Left hindlimb (tissue), 1 donor: ENCODE data around the gene SDK1.

Source experiments
- DNase-seq: peaks from one replicate; pipeline ENCODE4 v3.0.0-alpha.2; 2018

SDK1 gene

DNA sequence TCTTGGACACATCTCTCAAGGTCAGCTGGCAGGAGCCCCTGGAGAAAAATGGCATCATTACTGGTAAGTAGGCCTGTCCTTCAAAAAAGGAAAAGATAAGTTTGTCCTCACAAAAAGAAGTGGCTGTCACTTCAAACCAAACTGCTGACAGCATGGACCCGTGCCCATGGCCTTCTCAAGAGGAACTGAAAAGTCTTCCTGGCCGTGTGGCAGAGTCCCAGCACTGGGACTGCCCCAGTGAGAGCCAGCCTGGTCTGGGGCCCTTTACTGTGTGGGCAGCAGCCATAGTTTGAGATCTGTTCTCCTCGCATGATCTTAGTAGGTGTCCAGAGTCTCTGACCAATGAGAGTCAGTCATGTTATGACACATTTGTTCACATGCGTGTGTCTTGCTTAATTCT, 766.8 kb downstream of the SDK1 start:
- DNase-seq: no peak

DNA sequence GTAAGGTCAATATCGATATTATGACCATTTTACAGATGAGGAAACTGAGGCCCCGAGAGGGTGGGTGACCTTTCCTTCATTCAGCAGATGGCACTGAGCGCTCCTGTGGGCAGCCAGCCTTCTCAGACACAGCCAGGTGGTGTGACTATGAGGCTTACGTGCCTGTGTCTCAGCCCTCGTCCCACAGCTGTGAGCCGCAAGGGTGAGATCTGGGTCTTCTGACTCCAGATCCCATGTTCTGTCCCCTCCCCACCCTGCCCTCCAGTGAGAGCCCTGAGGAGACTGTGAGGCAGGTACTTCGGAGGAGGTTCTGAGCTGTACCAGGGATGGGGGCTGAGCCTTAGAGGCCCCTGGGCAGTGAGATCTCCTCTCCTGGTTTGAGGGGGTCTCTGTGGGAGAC, 767.2 kb downstream of the SDK1 start:
- no peak for DNase-seq

DNA sequence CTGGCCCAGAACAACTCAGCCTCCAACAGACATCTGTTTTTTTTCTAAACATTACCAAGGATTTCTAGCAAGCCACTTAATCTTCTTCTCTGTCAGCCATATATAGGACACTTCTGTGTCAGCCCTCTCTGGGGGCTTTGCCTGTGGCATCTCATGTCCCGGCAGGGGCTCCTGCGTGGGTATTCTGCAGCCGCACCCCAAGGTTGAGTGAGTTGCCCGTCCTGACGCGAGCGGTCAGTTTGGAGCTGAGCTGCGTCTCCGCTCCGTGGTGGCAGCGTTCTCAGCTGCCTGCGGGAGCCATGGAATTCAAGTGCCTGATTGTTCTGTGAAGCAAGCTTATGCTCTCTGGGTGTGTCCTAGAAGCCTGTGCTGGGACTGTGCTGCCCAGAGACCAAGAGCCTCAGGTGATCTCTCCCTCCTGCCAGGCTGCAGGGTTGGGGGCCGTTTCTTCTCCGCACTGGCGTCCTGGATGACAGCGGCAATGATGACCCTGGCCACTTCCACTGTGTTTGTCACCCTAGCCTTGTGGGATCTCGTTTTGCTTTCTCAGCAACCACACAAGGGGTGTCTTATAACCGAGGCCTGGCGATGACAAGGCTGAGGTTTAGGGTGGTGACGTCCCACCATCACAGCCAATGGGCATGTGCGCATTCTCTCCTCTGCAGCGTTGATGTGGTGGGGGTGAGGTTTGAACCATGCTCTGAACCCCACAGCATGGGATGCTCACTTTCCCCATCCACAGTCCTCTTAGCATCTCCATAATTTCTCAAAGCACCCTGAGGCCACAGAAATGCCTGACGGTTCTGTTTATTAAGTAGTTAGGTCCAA, 768.4 kb downstream of the SDK1 start:
- no peak for DNase-seq

DNA sequence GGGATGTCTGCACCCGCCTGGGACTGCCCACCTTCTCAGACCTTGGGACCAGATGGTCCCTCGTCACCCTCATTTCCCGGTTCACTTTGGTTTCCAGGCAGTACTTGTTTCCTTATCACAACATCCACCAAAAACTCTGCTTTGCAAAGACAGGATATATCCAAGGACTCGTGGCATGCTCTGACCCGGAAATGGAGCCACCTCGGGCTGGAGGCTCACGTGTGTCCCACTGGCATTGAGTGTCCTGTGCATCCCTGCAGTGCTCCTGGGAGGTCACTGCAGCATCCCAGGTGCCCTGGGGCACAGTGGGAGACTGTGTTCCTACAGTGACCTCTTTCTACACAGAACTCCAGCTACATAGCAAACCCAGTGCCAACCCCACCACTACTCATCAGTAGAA, 769.2 kb downstream of the SDK1 start:
- DNase-seq: no peak

DNA sequence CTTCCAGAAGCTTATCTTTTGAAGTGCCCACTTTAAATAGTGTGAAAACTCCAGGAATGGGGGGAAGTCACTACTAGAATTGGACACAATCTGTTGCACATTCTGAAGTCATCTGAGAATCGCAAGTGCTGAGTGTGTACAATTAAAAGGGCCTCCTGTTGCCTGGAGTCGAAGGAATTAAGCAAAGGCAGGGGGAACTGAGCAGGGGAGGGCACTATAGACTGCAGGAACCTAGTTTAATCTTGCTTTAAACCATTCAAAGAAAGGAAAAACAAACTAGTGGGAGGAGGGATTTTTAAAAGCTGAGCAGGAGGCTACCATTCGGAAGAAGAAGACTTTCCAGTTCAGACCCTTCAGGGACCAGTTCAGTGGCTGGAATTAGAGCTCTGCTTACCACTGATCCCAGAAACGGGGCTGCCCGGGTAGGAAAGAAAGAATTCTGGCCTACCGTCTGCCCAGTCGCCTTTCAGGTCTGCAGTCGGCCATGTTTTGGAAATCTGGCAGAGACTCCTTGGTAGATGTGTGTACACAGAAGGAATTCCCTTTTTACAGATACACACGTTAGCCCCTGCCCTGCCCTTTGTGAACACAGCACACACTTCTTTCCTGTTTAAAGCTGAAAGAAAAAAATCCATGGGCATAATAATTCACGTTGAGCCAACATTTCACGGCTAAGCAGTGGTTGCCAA, 770.5 kb downstream of the SDK1 start:
- DNase-seq: no peak

DNA sequence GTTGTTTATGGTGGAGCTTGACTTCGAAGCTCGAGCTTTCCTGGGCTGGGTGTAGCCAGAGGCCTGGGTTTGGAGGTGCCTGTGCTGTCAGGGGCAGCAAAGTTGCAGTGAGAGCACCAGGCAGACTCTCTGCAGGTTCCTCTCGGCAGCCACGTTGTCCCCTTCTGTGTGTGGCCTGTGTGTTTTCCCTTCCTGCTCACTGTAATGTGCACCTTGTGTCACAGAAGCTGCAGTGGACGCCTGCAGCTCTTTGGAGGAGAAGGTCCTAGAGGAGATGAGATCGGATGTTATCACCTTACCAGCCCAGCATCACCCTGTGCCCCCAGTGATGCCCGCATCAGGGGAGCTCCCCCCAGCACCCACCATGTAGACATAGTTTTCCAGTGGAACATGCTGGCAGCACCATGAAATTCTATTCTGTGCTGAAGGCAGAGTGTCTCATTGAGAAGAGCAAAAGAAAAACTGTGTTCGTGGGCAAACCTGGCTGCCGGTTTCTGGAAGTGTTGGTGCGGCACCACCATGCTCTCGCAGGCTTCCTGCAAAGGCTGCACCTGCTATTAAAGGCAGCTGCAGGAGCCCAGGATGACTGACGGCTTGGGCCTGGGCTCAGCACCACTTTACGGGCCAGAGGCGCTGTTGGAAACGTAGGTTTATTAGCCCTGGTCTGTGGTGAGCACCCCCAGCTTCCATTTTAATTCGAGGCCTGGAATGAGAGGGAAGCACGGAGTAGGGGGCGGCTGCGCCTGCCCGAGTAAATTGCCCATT, 771.3 kb downstream of the SDK1 start:
- no peak for DNase-seq

DNA sequence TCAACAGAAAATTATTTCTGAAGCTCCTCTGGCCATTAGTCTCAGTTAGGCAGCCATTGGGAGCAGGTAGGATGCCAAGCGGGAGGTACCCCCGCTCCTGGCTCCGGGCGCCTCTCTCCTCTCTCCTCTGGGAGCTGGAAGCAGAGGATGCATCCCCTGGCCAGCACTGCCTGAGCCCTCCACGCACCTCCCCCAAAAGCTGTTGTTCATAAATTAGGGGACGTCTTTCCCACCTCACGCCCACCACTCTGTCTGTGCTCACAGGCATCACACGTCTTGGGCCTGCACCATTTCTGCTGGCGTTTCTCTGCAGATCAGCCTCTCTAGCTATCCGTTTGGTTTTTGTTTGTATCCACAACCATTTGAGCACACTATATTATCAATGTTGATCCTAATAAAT, 772.0 kb downstream of the SDK1 start:
- no peak for DNase-seq

DNA sequence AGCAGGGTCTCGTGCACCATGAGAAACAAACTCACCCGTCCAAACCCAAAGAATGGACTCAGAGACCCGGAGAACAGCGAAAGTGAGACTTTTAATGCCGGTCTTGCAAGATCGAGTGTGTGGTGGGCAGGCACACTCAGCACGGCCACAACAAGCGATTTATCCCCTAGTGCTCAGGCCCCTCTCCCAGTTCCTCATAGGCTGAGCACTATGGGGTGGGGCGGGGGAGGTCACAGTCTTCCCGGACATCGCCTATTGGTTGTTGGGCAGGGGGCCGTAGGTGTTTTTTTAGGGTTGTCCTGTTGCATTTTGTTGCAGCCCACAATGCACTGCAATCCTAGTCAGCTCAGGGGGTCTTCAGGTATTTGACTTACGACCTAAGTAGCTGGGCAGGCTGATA, 772.7 kb downstream of the SDK1 start:
- no peak for DNase-seq

DNA sequence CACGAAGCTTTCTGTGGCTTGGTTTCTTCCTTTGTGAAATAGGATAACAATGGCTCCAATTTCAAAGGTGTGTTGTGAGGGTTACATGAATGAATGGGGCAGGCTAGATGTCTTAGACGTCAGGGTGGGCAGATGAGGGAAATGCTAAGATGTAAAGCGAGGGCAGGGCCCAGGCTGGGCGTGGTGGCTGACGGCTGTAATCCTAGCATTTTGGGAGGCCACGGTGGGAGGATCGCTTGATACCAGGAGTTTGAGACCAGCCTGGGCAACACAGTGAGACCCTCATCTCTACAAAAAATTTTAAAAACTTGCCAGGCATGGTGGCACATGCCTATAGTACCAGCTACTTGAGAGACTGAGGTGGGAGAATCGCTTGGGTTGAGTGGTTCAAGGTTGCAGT, 773.4 kb downstream of the SDK1 start:
- no peak for DNase-seq

DNA sequence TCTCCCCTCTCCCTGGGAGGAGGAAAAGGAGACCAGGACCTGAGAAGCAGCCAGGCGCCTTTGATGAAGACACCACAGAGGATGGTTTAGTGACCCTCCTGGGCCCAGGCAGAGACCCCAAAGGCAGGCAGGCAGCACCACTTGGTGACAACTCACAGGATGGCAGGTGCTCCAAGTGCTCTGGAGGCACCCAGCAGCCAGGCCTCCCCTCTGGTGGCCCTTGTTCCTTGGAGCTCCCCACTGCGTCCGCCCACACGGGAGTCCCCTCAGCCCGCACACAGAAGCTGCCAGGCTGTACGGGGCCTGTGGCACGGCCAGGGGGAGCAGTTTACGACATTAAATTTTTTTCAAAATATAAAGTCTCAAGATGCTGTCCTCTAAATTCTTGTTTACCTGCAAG, 773.9 kb downstream of the SDK1 start:
- DNase-seq: no peak

DNA sequence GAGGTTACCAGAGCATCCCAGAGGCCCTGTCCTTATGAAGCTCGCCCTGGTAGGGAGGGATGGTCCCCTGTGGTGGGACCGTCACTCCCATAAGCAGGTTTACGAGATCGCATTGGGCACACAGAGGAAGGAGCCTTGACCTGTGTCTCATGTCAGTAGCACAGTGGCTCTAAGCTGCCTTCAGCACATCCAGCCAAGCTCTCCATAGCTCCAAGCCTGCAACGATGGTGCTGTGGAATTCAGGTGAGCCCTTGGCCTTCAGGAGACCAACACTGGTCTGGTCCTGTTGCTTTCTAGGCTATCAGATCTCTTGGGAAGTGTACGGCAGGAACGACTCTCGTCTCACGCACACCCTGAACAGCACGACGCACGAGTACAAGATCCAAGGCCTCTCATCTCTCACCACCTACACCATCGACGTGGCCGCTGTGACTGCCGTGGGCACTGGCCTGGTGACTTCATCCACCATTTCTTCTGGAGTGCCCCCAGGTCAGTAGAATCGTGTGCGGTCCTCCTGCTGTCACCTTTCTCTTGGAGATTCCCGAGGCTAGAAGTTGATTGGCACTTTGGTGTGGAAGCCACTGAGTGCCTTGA, 775.7 kb downstream of the SDK1 start:
- no peak for DNase-seq

DNA sequence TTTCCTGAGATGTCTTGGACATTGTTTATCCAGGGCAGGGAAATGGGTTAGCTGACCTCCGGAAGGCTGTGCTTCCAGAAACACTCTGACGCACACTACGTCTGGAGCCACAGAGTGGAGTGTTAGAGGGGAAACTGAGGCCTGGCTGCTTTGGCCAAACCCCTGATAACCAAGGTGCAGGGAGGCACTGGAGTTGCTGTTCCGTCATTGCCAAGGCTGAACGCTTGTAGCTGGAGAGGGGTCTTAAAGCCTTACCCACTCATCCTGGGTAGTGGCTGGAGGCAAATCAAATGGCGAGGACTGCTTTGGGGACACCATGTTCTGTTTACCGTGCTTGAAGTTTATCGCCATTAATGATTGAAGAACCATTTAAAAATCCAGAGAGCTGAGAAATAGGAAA, 776.9 kb downstream of the SDK1 start:
- no peak for DNase-seq

DNA sequence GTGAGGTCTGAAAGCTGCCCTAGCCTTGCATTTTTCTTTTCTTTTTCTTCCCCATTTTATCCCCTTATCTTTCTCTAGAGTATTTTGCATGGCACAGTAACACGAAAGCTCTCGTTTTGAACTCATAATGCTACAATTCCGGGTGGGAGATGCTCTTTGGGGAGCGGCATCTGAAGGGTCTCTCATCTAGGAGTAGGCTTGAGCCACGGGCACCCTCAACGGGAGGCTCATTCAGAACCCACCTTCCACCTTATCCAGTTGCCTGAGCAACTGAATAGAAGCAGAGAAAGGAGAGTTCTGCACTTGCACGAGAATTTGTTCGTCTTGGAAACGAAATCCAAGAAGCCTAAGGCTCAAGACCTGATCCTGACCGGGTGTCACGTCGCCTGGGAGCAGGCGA, 777.5 kb downstream of the SDK1 start:
- no peak for DNase-seq

DNA sequence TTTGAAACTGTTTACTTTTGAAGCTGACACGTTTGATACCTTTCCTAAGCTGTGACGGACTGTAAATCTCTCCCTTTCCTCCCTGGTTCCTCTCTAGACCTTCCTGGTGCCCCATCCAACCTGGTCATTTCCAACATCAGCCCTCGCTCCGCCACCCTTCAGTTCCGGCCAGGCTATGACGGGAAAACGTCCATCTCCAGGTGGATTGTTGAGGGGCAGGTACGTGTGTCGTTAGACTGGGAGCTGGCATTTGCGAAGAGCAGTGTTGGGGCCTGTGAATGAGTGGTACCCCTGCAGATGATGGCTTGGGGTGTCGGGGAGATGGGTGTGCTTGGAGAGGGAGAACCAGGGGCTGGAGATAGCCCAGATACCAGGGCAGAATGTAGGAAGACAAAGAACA, 778.3 kb downstream of the SDK1 start:
- no peak for DNase-seq

DNA sequence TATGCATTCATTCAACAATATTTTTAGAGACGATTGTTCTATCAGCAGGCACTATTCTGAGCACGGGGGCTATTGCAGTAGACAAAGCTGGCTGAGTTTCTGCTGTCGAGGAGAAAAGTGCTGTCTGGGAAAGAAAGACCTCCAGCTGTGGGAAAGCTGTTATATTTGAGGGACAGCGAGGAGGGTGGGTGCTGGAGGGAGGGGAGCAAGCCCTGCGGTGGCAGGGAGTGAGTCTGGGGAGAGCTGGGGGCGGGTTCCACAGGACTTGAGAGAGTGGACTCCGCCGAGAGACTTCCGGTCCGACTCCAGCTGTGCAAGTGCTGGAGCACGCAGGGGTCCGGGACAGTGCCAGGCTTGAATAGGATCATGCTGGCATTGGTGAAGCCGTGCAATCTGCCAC, 778.9 kb downstream of the SDK1 start:
- no peak for DNase-seq

DNA sequence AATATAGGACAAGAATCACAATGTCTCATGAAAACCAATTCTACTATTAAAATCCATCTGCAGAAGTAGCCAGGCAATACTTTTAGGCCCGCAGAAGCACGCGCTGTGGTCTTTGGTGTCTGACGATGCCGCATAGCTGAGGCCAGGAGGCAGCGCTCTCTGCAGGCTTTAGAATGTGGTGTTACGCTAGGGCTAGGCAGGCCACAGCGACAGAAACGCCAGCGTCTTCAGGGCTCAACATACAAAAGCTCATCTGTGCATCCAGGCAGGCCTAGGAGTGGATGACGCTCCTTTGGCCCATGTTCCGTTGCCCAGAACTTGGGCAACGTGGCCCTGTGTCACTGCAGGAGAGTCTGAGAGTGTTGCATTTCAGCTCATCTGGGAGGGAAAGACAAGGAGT, 779.9 kb downstream of the SDK1 start:
- DNase-seq: no peak

DNA sequence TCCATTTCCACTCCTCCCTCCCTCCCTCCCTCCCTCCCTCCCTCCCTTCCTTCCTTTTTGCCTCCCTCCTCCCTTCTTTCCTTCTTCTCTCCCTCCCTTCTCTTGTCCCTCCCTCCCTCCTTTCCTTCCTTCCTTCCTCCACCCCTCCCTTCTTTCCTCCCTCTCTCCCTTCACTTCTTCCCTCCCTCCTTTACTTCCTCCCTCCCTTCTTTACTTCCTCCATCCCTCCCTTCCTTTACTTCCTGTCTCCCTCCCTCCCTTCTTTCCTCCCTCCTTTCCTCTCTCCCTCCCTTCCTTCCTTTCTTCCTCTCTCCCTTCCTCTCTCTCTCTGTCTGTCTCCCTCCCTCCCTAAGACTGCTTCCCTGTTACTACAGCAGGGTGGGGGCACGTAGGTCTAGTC, 782.5 kb downstream of the SDK1 start:
- no peak for DNase-seq

DNA sequence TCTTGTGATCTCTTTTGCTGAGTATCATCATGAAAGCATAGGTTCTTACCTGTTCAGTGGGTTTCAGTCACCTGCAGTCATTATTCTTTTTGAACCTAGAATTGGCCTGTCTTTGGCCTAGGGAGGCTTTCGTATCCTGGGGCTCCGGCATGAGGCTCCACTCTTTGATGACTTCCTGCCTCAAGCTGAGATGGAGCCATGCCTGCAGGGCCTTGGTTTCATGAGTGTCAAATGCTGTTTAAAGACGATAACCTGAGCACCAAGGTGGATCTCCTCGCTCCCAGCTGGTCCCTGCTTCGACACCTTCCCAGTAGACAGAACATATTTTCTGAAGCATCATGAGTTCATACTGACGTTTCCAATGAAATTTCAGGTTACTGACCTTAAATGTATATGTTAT, 783.2 kb downstream of the SDK1 start:
- DNase-seq: no peak

DNA sequence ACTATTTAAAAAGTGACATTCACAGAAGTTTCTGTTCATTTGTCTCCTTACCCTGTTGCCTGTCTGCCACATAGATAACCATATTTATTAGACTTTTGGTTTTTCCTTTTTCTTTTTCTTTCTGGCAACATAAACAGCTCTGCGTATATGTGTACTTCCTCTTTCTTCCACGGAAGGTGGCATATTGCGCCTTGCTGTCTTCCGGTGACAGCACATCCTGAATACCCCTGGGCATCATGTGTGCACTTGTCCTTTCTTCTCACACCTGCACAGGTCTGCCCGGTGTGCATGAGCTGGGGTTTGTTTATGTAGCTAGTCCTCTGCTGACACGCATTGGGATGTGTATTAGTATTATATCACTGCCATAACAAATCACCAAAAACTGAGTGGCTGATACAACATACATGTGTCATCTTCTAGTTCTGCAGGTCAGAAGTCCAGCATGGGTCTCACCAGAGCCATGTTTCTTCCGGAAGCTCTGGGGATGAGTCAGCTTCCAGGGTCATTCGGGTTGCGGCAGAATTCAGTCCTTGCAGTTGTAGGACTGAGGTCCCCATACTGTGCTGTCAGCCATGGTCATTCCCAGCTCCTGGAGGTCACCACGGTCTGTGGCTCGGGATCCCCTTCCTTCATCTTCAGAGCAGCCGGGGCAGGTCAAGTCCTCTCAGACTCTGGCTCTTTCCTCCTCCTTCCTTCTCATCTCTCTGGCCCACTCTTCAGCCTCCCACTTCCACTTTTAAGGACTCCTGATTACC, 785.1 kb downstream of the SDK1 start:
- no peak for DNase-seq

DNA sequence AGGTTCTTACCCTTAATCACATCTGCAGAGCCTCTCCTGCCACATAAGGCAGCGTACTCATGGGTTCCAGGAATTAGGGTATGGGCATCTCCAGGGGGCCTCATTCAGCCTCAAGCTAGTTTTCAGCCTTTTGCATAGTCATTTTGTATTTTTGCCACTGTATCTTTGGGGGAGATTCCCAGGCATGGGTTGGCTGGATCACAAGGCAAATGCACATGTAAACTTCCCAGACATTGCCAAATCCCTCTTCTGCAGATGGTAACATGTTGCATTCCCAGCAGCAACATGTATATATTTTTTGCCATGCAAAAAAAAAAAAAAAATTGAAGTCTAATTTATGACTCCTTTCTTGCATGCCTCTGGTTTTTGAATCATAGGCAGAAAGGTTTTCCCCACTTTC, 785.7 kb downstream of the SDK1 start:
- DNase-seq: no peak

DNA sequence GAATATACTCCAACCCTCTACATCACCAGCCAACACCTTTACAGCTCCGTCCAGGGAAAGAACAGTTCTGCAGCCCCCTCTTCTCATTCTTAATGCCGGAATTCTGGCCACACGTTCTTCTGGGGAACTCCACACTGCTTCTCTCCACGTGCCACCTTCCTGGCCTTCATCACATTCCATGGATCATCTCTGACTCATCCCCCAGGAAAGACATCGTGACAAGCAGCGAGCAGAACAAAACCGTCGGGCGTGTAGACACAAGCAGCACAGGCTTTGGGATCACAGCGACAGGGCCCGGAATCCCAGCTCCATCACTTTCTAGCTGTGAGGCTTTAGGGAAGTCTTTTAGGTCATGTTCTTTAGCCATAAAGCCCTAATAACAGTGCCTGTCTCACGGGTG, 790.7 kb downstream of the SDK1 start:
- DNase-seq: no peak

DNA sequence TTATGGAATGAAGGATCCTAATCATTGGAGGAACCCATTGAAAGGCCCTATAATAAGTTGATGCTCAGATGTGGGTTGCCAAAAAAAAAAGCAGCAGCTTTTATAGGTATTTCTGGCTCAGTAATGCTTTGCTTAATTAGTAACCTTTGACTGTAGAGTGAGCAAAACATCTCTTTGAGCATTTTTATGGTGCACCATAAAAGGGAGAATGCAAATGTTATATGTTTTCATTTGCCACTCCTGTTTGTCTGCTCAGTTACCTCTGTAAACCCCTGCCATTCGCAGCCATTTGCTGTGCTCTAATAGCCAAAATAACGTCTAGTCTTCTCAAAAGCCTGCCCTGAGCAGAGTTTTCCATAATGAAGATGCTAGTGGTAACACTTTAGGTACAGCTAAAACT, 792.0 kb downstream of the SDK1 start:
- DNase-seq: no peak

DNA sequence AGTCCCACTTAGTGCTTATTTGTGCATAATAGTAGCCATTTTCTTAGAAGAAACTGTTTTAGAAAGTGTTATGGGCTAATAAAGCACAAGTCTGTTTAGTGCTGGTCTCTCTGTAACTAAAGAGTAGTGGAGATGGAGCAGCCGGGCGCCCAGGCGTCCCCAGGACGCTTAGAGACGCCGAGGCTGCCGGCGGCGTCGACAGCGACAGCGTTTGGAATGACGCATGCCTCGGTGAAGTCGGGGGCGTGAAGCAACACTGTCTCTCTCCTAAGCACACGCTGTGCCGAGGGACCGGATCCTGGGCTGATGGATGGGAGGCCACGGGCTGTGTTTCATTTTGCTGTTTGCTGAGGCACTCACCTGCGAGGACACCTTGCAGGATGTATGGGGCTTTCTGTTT, 792.4 kb downstream of the SDK1 start:
- no peak for DNase-seq
